CMK (cell line): ENCODE measurements around the gene RARRES1.

ENCODE experiments used
- DNase-seq: peaks from one replicate; pipeline ENCODE4 v3.0.0-alpha.2; 2010; ENCODE audit warnings: low read depth

Gene RARRES1

DNA sequence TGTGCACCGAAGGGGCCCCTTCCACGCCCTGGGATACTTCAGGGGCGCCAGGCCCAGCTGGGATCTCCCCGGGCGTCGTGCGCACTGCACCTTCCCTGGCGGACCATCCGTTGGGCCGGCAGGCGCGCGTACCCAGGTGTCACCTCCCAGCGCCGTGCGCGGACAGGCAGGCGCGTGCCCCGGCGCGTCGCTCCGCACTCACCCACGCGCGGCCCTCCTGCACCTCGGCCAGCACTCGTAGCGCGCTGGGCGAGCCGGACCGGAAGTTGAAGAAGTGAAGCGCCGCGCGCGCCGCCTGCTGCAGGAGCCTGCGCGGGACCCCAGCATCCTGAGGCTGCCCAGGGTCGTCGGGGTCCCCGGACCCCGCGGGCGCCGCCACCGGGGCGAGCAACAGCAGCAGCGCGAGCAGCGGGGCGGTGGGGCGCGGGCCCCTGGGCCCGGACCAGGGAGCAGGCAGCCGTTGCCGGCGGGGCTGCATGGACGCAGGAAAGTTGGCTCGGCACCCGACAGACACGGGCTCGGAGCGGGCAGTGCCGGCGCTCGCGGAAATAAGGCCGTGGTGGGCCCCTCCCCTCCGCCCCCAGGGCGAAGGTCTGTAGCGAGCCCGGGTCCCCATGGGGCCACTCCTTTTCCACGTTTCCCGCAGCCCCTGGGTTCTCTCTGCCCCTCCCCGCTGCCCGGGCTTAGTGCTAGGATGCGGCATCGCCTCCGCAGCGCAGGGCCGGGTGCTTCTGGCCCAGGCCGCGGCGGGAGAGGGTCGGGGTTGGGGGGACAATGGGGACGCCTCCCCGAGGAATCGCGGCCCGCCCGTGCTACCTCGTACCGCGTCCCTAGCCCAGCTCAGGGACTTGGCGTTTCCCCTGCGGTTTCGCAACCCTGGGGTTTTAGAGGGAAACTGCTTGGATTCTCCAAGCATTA is at the start of gene RARRES1:
Gene RARRES1 (minus strand): TSS at position 520 of the 918 bp plus-strand sequence. CDS start 42 bp downstream, at position 478.
- no peak for DNase-seq

DNA sequence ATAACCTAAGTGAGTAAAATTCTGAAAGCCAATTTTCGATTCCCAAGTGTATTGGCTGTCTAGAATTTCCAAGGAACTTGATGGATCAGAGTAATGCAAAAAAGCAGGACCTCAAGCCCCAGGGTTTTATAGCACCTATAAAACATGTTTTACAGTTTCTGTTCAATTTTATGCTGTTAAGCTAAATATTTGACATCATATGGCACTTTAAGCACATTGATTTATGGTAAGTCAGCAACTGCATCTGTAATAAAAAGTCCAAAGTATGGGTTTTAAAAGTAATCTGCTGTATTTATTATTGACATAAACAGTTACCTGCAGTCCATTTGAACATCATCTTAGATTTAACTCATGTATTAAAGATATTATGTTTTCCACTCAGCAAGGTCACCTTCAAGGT is 49.6 kb upstream of the RARRES1 start:
- no peak for DNase-seq

- DNase-seq: no peak
Observed at GRCh38 chr3:158781191-158781590, 48.9 kb upstream of the RARRES1 start.

GRCh38 chr3:158780766-158781165 is 48.5 kb upstream of the RARRES1 start:
- DNase-seq: no peak

DNA sequence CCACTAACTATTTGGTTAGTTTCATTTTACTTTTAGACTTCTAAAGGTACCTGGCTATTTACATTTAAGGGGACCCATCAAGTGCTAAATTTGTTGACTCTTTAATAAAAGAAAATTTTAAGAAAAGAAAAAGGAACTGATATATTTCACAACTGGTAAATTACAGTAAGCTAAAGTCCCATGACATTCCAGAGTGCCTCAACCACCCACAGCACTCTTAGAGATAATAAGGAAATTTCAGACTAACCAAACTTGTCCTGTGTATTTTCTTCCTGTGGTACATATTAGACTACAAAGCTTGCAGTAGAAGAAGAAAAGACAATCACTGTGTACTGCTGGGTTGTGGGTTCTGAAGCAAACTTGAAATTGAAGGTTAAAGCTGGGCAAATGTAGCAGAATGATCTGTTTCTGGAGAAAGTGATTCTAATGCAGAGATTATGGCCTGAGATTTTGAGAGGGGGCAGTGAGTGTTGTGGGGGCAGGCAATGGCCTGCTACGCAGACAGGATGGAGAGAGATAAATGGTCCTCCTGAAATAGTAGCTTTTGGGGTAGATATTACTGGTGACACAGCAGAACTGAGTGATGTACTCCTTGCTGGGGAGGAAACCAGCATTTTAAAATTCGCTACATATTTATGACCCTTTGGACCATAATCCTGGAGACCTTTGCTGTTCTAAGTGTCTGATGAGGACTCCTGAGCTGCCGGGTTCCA is 45.1 kb upstream of the RARRES1 start:
- DNase-seq: no peak

GRCh38 chr3:158776531-158776930 is 44.3 kb upstream of the RARRES1 start:
- no peak for DNase-seq

DNA sequence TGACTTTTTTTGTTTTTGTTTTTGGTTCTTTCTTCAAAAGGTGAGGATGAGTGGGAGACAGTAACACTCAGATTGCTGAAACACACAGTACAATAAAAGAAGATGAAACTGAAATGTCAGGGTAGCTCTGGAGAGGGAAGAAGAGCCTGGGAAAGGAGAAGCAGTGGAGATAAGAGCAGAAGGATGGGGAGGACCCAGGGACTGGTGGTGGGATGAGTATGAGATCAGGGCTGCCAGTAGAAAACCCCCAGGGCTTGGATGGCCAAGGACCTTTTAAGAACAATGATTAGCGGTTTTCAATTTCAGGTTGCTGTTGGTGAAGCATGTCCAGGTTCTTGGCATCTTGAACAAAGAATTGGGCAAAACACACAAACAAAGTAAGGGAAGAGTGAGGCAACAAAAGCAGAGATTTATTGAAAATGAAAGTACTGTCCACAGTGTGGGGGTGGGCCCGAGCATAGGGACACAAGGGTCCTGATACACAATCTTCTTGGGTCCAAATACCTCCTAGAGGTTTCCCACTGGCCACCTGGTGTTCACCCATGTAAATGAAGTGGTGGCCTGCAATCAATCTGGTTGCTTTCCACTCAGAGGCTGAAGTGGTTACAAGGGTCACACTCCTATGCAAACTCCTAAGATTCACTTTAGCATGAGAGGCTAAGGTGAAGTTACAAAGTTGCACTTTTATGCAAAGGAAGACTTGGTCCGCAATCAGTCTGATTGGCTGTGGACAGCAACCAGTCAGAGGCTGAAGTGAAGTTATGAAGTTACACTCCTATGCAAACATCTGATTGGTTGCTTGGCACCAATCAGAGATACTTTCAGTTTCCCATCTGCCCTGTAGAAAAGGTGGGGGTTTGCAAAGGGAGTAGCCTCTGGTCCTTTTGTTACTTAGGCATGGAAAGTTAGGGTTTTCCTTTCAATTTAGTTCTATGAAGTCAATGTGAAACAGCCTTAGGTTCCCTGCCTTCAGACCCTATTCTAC is 43.5 kb upstream of the RARRES1 start:
- no peak for DNase-seq

- no peak for DNase-seq
Observed at GRCh38 chr3:158774965-158775364, 42.7 kb upstream of the RARRES1 start.

GRCh38 chr3:158773845-158774830 is 41.9 kb upstream of the RARRES1 start:
- no peak for DNase-seq

DNA sequence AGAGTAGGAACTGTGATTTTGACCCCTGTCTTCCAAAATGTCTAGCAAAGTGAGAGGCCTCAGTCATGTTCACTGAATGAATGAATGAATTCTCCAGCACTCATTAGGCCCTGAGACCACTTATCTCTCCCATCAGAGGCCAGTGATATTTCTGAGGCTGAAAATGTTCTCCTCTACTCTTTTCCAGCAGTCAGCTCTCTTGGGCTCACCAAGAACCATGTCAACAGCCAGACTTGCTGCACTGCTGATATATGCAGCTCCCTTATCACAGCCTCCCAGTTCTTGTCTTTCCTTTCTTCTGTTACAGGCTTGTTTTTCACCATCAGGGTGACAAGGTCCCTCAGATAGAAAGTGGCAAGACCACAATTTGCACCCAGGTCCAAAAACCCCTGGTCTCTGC is 40.9 kb upstream of the RARRES1 start:
- no peak for DNase-seq

DNA sequence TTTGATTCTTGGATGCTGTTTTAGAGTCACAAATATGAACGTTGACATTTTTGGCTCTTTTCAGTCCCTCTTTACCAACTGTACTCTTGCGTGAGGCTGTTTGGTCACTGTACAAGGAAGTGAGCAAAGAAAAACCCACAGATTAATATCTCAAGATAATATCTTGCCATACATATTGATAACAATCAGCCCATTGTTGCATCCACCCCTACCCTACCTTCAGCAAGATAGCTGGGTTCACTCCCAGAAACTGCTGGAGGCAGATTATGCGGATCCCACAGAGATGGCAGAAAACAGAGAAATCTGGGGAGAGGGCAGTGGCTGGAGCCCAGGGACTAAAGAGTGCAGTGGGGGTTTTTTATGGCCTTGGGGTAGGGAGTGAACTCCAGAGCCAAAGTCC is 39.7 kb upstream of the RARRES1 start:
- DNase-seq: no peak

GRCh38 chr3:158771577-158771976 is 39.3 kb upstream of the RARRES1 start:
- no peak for DNase-seq

GRCh38 chr3:158770741-158771350 is 38.6 kb upstream of the RARRES1 start:
- DNase-seq: no peak

GRCh38 chr3:158769952-158770740 is 37.9 kb upstream of the RARRES1 start:
- no peak for DNase-seq

DNA sequence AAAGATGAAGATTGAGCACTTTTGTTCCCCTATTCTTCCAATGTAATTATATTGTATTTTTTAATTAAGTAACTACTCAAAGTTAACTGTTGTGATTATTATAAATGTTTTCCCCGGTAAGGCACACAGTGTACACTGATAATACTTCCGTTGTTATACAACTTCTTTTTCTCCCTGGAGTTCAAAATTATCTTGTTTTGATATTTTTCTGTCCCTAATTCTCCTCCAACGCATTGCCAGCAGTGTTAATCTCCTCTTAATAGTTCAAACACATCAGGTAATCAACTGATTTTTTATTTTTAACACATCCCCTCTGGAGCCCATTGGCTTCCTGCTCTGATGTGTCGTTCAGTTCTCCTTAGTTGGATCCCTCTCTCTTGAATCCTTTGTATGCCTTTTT is 37.3 kb upstream of the RARRES1 start:
- DNase-seq: no peak

- DNase-seq: no peak
Observed at GRCh38 chr3:158768881-158769543, 36.8 kb upstream of the RARRES1 start.

DNA sequence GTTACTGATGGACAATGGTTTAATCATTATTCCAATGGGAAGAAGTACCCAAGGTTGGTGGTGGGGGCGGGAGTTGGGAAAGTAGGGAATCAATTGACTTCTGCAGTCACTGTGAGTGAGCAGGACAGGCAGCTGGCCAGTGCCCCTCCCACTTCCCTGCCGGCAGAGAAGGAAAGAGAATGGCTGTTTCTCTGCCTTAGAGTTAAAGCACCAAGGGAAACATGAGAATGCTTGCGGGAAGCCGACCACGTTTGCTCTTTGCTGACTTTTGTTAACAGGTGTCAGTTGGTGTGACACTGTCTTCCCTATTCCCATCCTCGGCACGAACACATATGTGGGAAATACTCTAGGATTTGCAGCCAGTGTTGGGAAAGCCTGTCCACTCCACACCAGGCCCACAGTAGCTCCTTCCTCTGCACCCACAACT is 36.1 kb upstream of the RARRES1 start:
- DNase-seq: no peak

GRCh38 chr3:158766364-158766763 is 34.1 kb upstream of the RARRES1 start:
- no peak for DNase-seq
